HAP-1 (cell line): Measurements from ENCODE around the gene RAB22A.

Experiments used
- DNase-seq, 2 experiments: peaks; one replicate each; pipeline ENCODE4 v3.0.0-alpha.2; 2016 to 2020; ENCODE audit warnings: low spot score in 2 of 2
- H3K27me3 ChIP-seq: fragments of 250-450 bp; sonication (Bioruptor Pico); 2 replicates; pipeline ENCODE4 v1.5.1; 2020; ENCODE audit warnings: low read depth, mild to moderate bottlenecking, moderate library complexity
- H3K36me3 ChIP-seq: fragments of 250-450 bp; sonication (Bioruptor Pico); replicated peaks from 2 replicates; pipeline ENCODE4 v1.5.1; 2020; ENCODE audit warnings: mild to moderate bottlenecking
- H3K4me1 ChIP-seq: fragments of 250-450 bp; sonication (Bioruptor Pico); 2 replicates; pipeline ENCODE4 v1.5.1; 2020; ENCODE audit warnings: mild to moderate bottlenecking
- H3K4me3 ChIP-seq: fragments of 250-450 bp; sonication (Bioruptor Pico); 2 replicates; pipeline ENCODE4 v1.5.1; 2020; ENCODE audit warnings: mild to moderate bottlenecking, moderate library complexity
- H3K9me3 ChIP-seq: fragments of 250-450 bp; sonication (Bioruptor Pico); 2 replicates; pipeline ENCODE4 v1.5.1; 2020; ENCODE audit warnings: mild to moderate bottlenecking, moderate library complexity
- in situ Hi-C: fragments of 300-500 bp; cut with MboI; formaldehyde crosslinking; loops from 3 replicates; pipeline ENCODE4 v1.14.3; 2020; ENCODE audit warnings: low sequenced_read_pairs, inconsistent platforms, mixed read lengths

Gene RAB22A

GRCh38 chr20:58374906-58375758 lies 65.6 kb downstream of the RAB22A start:
- Histone ChIP-seq H3K27me3 (peaks cover 10% of the 10 kb centered on the region; the same call in 1 of the 2 replicates), H3K36me3 (no peaks in the 10 kb centered on the region), H3K4me3 (no peak overlapping the region), H3K9me3 (no peaks in the 10 kb centered on the region), H3K4me1 (no peaks in the 10 kb centered on the region)
- in situ Hi-C loops = no loop called here
- DNase-seq = no peak

GRCh38 chr20:58375759-58376352 lies 66.3 kb downstream of the RAB22A start:
- Histone ChIP-seq H3K27me3 (peaks cover 10% of the 10 kb centered on the region; the same call in 1 of the 2 replicates), H3K4me1 (no peaks in the 10 kb centered on the region), H3K9me3 (no peaks in the 10 kb centered on the region; the same call in 1 of the 2 replicates), H3K4me3 (no peak overlapping the region), H3K36me3 (no peaks in the 10 kb centered on the region)
- no peak for DNase-seq
- in situ Hi-C loops = no loop called here

DNA sequence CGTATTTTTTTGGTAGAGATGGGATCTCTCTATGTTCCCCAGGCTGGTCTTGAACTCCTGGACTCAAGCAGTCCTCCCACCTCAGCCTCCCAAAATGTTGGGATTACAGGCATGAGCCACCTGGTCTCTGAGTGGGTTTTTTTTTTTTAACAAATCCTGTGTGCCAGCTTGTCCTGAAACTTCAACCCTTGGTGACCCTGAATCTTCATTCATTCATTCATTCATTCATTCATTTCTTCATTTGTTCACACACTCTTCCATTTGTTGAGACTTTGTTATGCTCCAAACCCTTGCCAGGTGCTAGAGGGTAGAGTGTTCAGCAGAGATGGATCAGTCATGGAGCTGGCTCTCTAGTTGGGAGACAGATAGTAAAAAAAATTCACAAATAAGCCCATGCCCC lies 67.5 kb downstream of the RAB22A start:
- no peak for DNase-seq
- H3K27me3 ChIP-seq = peaks cover 10% of the 10 kb centered on the region; the same call in 1 of the 2 replicates
- H3K4me3 ChIP-seq = no peak overlapping the region
- no peaks in the 10 kb centered on the region for H3K4me1 ChIP-seq
- no peaks in the 10 kb centered on the region for H3K36me3 ChIP-seq
- H3K9me3 ChIP-seq = peaks cover 2% of the 10 kb centered on the region; the same call in 1 of the 2 replicates
- in situ Hi-C loops = no loop called here

DNA sequence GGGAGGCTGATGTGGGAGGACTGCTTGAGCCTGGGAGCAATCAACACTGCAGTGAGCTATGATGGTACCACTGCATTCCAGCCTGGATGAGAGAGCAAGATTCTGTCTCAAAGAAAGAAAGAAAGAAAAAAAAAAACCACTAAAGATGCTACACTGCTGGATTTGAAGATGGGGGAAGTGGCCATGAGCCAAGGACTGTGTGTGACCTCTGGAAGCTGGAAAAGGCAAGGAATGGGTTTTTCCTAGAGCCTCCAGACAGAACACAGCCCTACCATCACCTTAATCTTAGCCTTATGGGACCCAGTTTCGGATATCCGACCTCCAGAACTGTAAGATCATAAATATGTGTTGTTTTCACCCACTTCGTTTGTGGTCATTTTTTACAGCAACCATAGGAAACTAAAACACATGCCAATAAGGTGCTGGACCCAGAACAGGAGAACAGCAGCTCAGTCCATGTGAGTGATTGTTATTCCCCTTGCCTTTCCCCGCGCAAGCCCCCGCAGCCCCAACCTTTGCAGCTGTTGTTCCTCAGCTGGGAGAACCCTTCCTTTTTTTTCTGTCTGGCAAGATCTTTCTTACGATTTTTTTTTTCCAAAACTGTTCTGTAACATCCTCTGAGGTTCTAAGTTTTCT lies 68.4 kb downstream of the RAB22A start:
- Histone ChIP-seq H3K36me3 (no peaks in the 10 kb centered on the region), H3K4me3 (no peak overlapping the region), H3K27me3 (peaks cover 10% of the 10 kb centered on the region; the same call in 1 of the 2 replicates), H3K9me3 (peaks cover 2% of the 10 kb centered on the region; the same call in 1 of the 2 replicates), H3K4me1 (no peaks in the 10 kb centered on the region)
- DNase-seq = no peak
- in situ Hi-C loops = no loop called here

DNA sequence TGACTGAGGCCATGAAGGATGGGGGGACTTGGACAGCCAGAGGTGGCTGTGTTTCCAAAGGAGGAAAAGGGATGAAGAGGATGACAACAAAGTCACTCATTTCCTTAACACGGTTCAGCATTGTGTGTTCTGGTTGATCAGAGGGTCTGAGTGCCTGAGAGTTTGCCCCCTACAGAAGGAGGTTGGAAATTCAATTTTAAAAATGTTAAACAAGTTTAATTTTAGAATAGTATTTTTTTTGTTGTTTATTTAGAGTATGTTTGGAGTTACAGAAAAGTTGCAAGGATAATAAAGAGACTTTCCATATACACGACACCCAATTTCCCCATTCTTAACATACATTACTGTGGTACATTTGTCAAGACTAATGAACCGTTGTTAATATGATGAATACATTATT lies 69.2 kb downstream of the RAB22A start:
- H3K4me1 ChIP-seq = no peaks in the 10 kb centered on the region
- in situ Hi-C loops = no loop called here
- H3K36me3 ChIP-seq = no peaks in the 10 kb centered on the region
- H3K27me3 ChIP-seq = peaks cover 10% of the 10 kb centered on the region; the same call in 1 of the 2 replicates
- H3K9me3 ChIP-seq = peaks cover 2% of the 10 kb centered on the region; the same call in 1 of the 2 replicates
- DNase-seq = no peak
- no peak overlapping the region for H3K4me3 ChIP-seq

DNA sequence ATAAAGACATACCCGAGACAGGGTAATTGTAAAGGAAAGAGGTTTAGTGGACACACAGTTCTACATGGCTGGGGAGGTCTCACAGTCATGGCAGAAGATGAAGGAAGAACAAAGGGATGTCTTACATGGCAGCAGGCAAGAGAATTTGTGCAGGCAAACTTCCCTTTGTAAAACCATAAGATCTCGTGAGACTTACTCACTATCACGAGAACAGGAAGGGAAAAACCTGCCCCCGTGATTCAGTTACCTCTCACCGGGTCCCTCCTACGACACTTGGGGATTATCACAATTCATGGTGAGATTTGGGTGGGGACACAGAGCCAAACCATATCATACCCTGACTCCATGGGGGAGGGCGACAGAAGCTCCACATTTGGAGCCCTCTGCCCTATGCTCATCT lies 72.1 kb downstream of the RAB22A start:
- Histone ChIP-seq H3K36me3 (no peaks in the 10 kb centered on the region), H3K27me3 (peaks cover 10% of the 10 kb centered on the region; the same call in 1 of the 2 replicates), H3K4me1 (no peaks in the 10 kb centered on the region), H3K9me3 (peaks cover 2% of the 10 kb centered on the region; the same call in 1 of the 2 replicates), H3K4me3 (no peak overlapping the region)
- in situ Hi-C loops = no loop called here
- DNase-seq = no peak

GRCh38 chr20:58382096-58382495 lies 72.6 kb downstream of the RAB22A start:
- Histone ChIP-seq H3K27me3 (peaks cover 10% of the 10 kb centered on the region; the same call in 1 of the 2 replicates), H3K4me1 (no peaks in the 10 kb centered on the region), H3K4me3 (no peak overlapping the region), H3K36me3 (no peaks in the 10 kb centered on the region), H3K9me3 (peaks cover 2% of the 10 kb centered on the region; the same call in 1 of the 2 replicates)
- no peak for DNase-seq
- in situ Hi-C loops = no loop called here

DNA sequence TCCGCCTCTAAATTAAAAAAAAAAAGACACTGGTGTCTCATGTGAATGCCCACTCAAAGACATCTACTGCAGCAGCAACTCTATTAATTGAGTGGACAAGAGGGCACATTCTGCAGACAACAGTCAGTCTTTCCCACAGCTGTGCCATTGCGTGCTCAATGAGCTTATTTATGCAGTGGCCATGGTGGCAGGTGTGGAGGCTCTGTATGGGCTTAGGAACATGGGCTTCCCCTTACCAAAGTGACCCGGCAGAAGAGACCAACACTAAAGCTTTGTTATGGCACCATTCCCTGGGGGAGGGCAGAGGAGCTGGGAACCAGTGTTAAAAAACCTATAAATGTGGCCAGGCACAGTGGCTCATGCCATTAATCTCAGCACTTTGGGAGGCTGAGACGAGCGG lies 75.3 kb downstream of the RAB22A start:
- H3K4me1 ChIP-seq = peaks cover 6% of the 10 kb centered on the region; the same call in 1 of the 2 replicates
- DNase-seq = no peak
- H3K27me3 ChIP-seq = peaks cover 5% of the 10 kb centered on the region; the same call in 1 of the 2 replicates
- H3K36me3 ChIP-seq = no peaks in the 10 kb centered on the region
- in situ Hi-C loops = no loop called here
- no peak overlapping the region for H3K4me3 ChIP-seq
- peaks cover 2% of the 10 kb centered on the region; the same call in 1 of the 2 replicates for H3K9me3 ChIP-seq

DNA sequence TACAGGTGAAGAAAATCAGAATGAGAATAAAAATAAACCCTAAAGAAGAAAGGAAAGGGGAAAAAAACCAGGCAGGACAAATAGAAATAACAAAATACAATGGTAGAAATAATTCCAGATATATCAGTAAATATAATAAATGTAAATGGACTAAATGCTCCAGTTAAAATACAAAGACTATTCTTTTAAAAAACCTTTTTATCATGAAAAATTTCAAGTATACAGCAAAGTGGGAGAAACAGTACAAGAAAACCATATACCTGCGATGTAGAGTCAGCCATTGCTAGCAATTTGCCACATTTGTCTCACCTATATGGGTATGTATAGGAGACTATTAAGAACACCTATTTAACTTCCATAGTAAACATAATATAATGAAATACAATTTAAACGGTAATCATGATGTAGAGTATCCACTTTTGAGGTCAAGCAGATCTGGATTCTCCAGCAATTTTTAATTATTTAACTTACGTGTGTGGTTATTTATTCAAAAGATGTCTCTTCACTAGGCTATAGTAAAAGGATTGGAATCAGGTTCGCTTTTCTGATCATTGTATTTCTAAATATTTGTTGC lies 78.6 kb downstream of the RAB22A start:
- no peak for DNase-seq
- in situ Hi-C loops = no loop called here
- peaks cover 5% of the 10 kb centered on the region; the same call in 1 of the 2 replicates for H3K27me3 ChIP-seq
- no peak overlapping the region for H3K4me3 ChIP-seq
- H3K9me3 ChIP-seq = no peaks in the 10 kb centered on the region
- peaks cover 18% of the 10 kb centered on the region for H3K36me3 ChIP-seq
- peaks cover 14% of the 10 kb centered on the region for H3K4me1 ChIP-seq

- peak; percentile 87 to 94 for DNase-seq
- Histone ChIP-seq H3K36me3 (peaks cover 18% of the 10 kb centered on the region), H3K4me1 (peaks cover 14% of the 10 kb centered on the region), H3K9me3 (no peaks in the 10 kb centered on the region), H3K27me3 (peaks cover 5% of the 10 kb centered on the region; the same call in 1 of the 2 replicates), H3K4me3 (peak within 1 kb of the TSS; percentile 74)
- in situ Hi-C loops = no loop called here
These were observed 79.4 kb downstream of the RAB22A start, which contains the start of gene VAPB for GRCh38 chr20:58388882-58389323. Gene VAPB (plus strand): TSS chr20:58389229. CDS start chr20:58389460, 231 bp downstream.

GRCh38 chr20:58389324-58389967 lies 79.9 kb downstream of the RAB22A start:
- H3K4me3 ChIP-seq = peak overlapping the region; percentile 74
- DNase-seq = peak in 1 of 2 experiments; percentile 28
- H3K4me1 ChIP-seq = peaks cover 14% of the 10 kb centered on the region
- in situ Hi-C loops = no loop called here
- H3K36me3 ChIP-seq = peaks cover 18% of the 10 kb centered on the region
- H3K27me3 ChIP-seq = peaks cover 5% of the 10 kb centered on the region; the same call in 1 of the 2 replicates
- H3K9me3 ChIP-seq = no peaks in the 10 kb centered on the region

DNA sequence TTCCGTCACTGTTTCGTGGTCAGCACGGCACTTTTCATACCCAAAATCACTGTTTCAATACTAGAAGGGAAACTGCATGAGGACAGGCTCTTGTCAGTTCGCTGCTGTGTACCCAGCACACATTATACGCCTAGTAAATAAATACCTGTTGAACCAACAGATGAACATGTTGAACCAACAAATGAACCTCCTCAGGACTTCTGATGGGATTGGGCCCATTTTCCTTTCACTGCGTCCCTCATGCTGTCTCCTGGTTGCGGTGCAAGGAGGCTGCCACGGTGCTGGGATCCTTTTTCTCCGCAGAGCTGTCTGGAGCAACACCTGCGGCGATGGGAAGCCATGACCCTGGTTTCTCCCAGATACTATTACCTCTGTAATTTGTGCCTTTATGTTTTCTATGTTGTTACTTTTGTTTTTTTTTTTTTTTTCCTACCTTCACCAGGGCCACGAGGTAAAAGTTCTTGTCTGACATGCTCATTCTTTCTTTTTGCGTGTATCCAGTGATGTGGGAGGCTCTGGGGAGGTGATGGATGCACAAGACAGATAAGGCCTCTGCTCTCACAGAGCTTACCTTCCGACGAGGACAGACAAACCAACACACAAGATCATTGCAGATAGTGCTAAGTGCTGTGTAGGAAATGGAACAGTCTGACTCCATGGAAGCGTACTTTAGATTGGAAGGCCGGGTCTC lies 80.6 kb downstream of the RAB22A start:
- H3K27me3 ChIP-seq = peaks cover 5% of the 10 kb centered on the region; the same call in 1 of the 2 replicates
- peaks cover 14% of the 10 kb centered on the region for H3K4me1 ChIP-seq
- H3K9me3 ChIP-seq = no peaks in the 10 kb centered on the region
- H3K4me3 ChIP-seq = peak overlapping the region; percentile 74
- in situ Hi-C loops = no loop called here
- no peak for DNase-seq
- peaks cover 18% of the 10 kb centered on the region for H3K36me3 ChIP-seq
